ENCODE results near the gene ZNF473. TPM values are rescaled to one million over a fixed set of nuclear protein-coding genes. Genes with fewer than 3 reads are reported as not detected.
A peak's percentile ranks its signal among the peaks of the same experiment; 100 is the strongest.

Gene ZNF473
- total RNA-seq (2014; rRNA removed; shearing (Covaris generic)) (6.6 and 12.5 TPM in 2 replicates), polyA plus RNA-seq (2016; fragmentation: Nextera tagmentation; extraction: Ambion mirVana) (4.5 and 5.0 TPM in 2 replicates)

DNA sequence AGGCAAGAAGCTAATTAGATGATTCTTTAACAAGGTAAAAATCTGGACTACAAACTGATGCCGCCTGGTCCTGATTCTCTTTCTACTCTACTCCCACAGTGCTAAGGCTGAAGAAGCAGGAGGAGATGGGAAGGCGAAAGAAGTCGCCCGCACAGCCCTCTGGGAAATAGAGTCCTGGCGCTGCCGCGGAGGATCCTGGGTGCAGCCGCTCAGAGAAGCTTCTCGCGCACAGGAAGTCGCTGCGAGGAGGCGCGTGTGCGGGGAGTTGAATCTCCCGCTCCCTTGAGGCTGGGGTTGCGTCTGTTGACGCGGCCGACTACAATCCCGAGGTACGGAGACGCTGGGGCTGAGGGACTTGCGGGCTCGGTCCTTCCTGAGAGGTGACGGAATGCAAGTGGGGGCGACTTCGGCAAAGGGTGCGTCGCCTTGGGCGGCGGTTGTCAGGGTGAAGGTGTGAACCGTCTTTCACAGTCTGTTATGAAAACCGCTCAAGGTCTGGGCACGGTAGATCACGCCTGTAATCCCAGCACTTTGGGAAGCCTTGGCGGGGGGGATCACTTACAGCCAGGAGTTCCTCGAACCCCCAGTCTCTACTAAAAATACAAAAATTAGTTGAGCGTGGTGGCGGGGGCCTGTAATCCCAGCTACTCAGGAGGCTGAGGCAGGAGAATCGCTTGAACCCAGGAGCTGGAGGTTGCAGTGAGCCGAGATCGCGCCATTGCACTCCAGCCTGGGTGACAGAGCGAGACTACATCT lies at the start of gene ZNF473:
Gene ZNF473 (plus strand): TSS at position 212 of the 756 bp plus-strand sequence. CDS start 5,078 bp downstream, outside the sequence.
- DNase-seq = peak; percentile 98
- 6 to 10% methylated on average over 44 to 45 of the region's 45 CpGs for WGBS, 2 experiments (ENCODE audit: low coverage in 1 of 2, low lambda C conversion rate in 2 of 2, missing lambda C conversion rate in 2 of 2)
- no peaks in the 10 kb centered on the region for H3K9me2 ChIP-seq (ENCODE audit: insufficient read depth)
- peaks cover 91% of the 10 kb centered on the region for H3K79me2 ChIP-seq (ENCODE audit: insufficient read depth)
- in situ Hi-C loops (cut with MboI) = no loop called here
- peak within 1 kb of the TSS; percentile 92 for H3K9ac ChIP-seq
- TF ChIP-seq EZH2 (IDR thresholded peaks at IDR 0.05; ENCODE audit: insufficient read depth, poor library complexity, severe bottlenecking) (no peak), EZH2phosphoT487 (IDR thresholded peaks at IDR 0.05; ENCODE audit: insufficient read depth, low read depth) (no peak)
- no peaks in the 10 kb centered on the region for H3K36me3 ChIP-seq (ENCODE audit: low read depth)
- no peaks in the 10 kb centered on the region for H4K20me1 ChIP-seq (ENCODE audit: insufficient read depth)
- H2AFZ ChIP-seq = peak within 1 kb of the TSS; percentile 92
- H3F3A ChIP-seq (ENCODE audit: insufficient read depth) = no peaks in the 10 kb centered on the region
- peaks cover 19% of the 10 kb centered on the region for H3K4me1 ChIP-seq (ENCODE audit: insufficient read depth)
- H3K4me3 ChIP-seq = peak within 1 kb of the TSS; percentile 92
- H3K4me2 ChIP-seq (ENCODE audit: unreplicated experiment) = peak within 1 kb of the TSS; percentile 79
- no peaks in the 10 kb centered on the region for H3K9me3 ChIP-seq (ENCODE audit: low read depth)
- no peaks in the 10 kb centered on the region for H3K27me3 ChIP-seq (replicated peaks; ENCODE audit: insufficient read depth)
- H3K27ac ChIP-seq = peak within 1 kb of the TSS; percentile 93

DNA sequence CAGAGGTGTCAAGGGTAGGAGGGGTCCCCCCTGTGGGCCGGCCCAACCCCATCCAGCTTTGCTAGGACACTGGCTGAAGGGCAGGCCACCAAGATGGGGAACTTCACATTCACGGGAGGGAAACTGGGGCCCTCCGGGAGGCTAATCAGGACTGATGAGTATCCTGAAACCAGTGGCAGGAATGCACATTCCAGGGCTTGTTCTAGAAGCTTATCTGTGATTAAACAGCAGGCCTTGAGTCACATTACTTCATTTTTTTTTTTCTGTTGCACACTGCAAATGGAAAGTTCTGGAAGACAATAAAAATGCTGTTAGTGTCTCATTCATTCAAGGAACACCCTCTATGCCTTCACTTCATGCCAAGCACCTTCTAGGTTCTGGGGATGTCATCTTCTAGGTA lies 49.3 kb upstream of the ZNF473 start:
- no peak for TF ChIP-seq EZH2phosphoT487 (IDR thresholded peaks at IDR 0.05; ENCODE audit: insufficient read depth, low read depth)
- no peak for TF ChIP-seq EZH2 (IDR thresholded peaks at IDR 0.05; ENCODE audit: insufficient read depth, poor library complexity, severe bottlenecking)
- H3K27me3 ChIP-seq (replicated peaks; ENCODE audit: insufficient read depth) = no peaks in the 10 kb centered on the region
- peak; percentile 19 for DNase-seq

DNA sequence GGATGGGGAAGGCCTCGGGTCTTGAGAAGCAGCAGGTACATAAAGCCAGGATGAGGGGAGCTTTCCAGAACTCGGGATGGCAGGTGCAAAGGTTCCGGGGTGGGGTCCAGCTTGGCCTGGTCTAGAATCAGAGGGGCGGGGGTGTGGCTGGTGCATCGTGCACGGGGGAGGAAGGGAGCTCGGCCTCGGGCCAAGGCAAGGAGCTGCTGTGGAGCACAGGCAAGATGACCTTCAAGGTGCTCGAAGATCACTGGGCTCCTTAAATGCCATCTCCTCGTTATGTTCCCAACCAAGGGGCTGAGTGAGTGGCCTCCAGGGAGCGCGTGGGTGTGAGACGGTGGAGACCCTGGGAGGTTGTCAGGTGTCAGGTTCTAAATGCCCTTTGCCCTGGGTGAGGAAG lies 48.7 kb upstream of the ZNF473 start:
- H3K27ac ChIP-seq = no peak overlapping the region
- H3K4me2 ChIP-seq (ENCODE audit: unreplicated experiment) = no peak overlapping the region
- H3K27me3 ChIP-seq (replicated peaks; ENCODE audit: insufficient read depth) = no peaks in the 10 kb centered on the region
- no peaks in the 10 kb centered on the region for H3K79me2 ChIP-seq (ENCODE audit: insufficient read depth)
- H3F3A ChIP-seq (ENCODE audit: insufficient read depth) = no peaks in the 10 kb centered on the region
- H3K36me3 ChIP-seq (ENCODE audit: low read depth) = no peaks in the 10 kb centered on the region
- H3K4me1 ChIP-seq (ENCODE audit: insufficient read depth) = no peaks in the 10 kb centered on the region
- WGBS, 2 experiments (ENCODE audit: low coverage in 1 of 2, low lambda C conversion rate in 2 of 2, missing lambda C conversion rate in 2 of 2) = 78 to 83% methylated on average over 8 to 13 of the region's 13 CpGs
- DNase-seq = no peak
- H3K9ac ChIP-seq = no peak overlapping the region
- in situ Hi-C loops (cut with MboI) = no loop called here
- H2AFZ ChIP-seq = no peak overlapping the region
- TF ChIP-seq EZH2phosphoT487 (IDR thresholded peaks at IDR 0.05; ENCODE audit: insufficient read depth, low read depth) = no peak
- TF ChIP-seq EZH2 (IDR thresholded peaks at IDR 0.05; ENCODE audit: insufficient read depth, poor library complexity, severe bottlenecking) = no peak
- no peaks in the 10 kb centered on the region for H3K9me3 ChIP-seq (ENCODE audit: low read depth)
- H4K20me1 ChIP-seq (ENCODE audit: insufficient read depth) = no peaks in the 10 kb centered on the region
- no peak overlapping the region for H3K4me3 ChIP-seq
- H3K9me2 ChIP-seq (ENCODE audit: insufficient read depth) = no peaks in the 10 kb centered on the region

More for the DNA sequence above, 49.3 kb upstream of the ZNF473 start:
- WGBS, 2 experiments (ENCODE audit: low coverage in 1 of 2, low lambda C conversion rate in 2 of 2, missing lambda C conversion rate in 2 of 2) = 78 to 80% methylated on average over 3 of the region's 3 CpGs
- no peaks in the 10 kb centered on the region for H3K9me2 ChIP-seq (ENCODE audit: insufficient read depth)
- no peaks in the 10 kb centered on the region for H3K4me1 ChIP-seq (ENCODE audit: insufficient read depth)
- H3K4me3 ChIP-seq = no peak overlapping the region
- H3K9ac ChIP-seq = no peak overlapping the region
- no peaks in the 10 kb centered on the region for H3K9me3 ChIP-seq (ENCODE audit: low read depth)
- H3K4me2 ChIP-seq (ENCODE audit: unreplicated experiment) = no peak overlapping the region
- H3K36me3 ChIP-seq (ENCODE audit: low read depth) = no peaks in the 10 kb centered on the region
- H3F3A ChIP-seq (ENCODE audit: insufficient read depth) = no peaks in the 10 kb centered on the region
- no peaks in the 10 kb centered on the region for H4K20me1 ChIP-seq (ENCODE audit: insufficient read depth)
- in situ Hi-C loops (cut with MboI) = no loop called here
- no peaks in the 10 kb centered on the region for H3K79me2 ChIP-seq (ENCODE audit: insufficient read depth)
- no peak overlapping the region for H2AFZ ChIP-seq
- no peak overlapping the region for H3K27ac ChIP-seq

DNA sequence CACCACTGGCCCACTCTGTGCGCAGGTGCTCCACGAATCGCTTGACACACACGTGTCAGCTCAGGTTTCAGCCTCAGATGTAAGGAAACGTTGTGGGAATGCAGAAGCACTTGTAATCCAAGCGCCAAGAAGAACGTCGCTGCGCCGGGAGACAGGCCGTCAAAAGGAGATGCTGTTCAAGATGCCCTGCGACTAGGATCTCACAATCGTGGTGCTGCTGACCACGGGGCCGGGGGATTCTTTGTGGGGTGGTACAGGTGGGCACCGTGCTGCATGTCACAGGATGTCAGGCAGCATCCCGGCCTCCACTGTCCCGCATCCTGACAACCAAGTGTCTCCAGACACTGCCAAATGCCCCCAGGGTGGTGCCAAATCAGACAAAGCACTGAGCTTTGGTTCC lies 47.9 kb upstream of the ZNF473 start:
- Histone ChIP-seq H3F3A (ENCODE audit: insufficient read depth) (no peaks in the 10 kb centered on the region), H3K9ac (no peak overlapping the region), H2AFZ (no peak overlapping the region), H3K27me3 (replicated peaks; ENCODE audit: insufficient read depth) (no peaks in the 10 kb centered on the region), H3K9me3 (ENCODE audit: low read depth) (no peaks in the 10 kb centered on the region), H3K79me2 (ENCODE audit: insufficient read depth) (no peaks in the 10 kb centered on the region), H3K4me2 (ENCODE audit: unreplicated experiment) (no peak overlapping the region), H3K4me1 (ENCODE audit: insufficient read depth) (no peaks in the 10 kb centered on the region), H3K27ac (no peak overlapping the region), H4K20me1 (ENCODE audit: insufficient read depth) (no peaks in the 10 kb centered on the region), H3K36me3 (ENCODE audit: low read depth) (no peaks in the 10 kb centered on the region), H3K9me2 (ENCODE audit: insufficient read depth) (no peaks in the 10 kb centered on the region), H3K4me3 (no peak overlapping the region)
- DNase-seq = no peak
- no peak for TF ChIP-seq EZH2phosphoT487 (IDR thresholded peaks at IDR 0.05; ENCODE audit: insufficient read depth, low read depth)
- no peak for TF ChIP-seq EZH2 (IDR thresholded peaks at IDR 0.05; ENCODE audit: insufficient read depth, poor library complexity, severe bottlenecking)
- in situ Hi-C loops (cut with MboI) = no loop called here
- 89 to 93% methylated on average over 18 of the region's 18 CpGs for WGBS, 2 experiments (ENCODE audit: low coverage in 1 of 2, low lambda C conversion rate in 2 of 2, missing lambda C conversion rate in 2 of 2)
